Measurements from ENCODE around the gene EIF4E3.

DNA sequence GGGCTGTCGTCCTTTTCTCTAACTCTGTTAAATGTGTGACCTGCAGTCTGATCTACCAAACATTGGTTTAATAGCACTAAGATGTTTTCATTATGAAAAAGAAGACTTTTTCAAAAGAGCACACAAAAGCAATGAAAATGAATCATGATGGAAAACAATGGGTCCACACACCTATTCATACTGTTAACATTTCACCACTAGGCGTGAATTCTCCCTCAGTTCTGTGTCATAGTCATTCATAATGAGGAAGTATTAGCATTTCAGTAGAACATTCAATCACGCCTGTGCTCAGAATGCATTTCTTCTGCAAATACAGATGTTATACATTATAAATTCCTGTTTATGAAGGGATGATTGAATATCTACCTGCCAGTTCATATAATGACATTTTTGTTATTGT is 35.9 kb downstream of the EIF4E3 start:
- TF ChIP-seq, protein P1, sequence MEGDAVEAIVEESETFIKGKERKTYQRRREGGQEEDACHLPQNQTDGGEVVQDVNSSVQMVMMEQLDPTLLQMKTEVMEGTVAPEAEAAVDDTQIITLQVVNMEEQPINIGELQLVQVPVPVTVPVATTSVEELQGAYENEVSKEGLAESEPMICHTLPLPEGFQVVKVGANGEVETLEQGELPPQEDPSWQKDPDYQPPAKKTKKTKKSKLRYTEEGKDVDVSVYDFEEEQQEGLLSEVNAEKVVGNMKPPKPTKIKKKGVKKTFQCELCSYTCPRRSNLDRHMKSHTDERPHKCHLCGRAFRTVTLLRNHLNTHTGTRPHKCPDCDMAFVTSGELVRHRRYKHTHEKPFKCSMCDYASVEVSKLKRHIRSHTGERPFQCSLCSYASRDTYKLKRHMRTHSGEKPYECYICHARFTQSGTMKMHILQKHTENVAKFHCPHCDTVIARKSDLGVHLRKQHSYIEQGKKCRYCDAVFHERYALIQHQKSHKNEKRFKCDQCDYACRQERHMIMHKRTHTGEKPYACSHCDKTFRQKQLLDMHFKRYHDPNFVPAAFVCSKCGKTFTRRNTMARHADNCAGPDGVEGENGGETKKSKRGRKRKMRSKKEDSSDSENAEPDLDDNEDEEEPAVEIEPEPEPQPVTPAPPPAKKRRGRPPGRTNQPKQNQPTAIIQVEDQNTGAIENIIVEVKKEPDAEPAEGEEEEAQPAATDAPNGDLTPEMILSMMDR (IDR thresholded peaks at IDR 0.05) = no peak
- no peak for TF ChIP-seq EZH2 (IDR thresholded peaks at IDR 0.05)
